ENCODE results near the gene GOSR1.
"Not testable (repeated sequence)": the region's sequence is repeated elsewhere in the genome, so short reads cannot be mapped to it uniquely, and the experiment has no call there.

The GOSR1 gene
- long read RNA-seq, donor 1, full-length matches to known transcripts = 12 of 12 reads
- long read RNA-seq, donor 1, partial matches to known transcripts = 0 of 12 reads
- long read RNA-seq, donor 1, other reads (novel, unspliced or antisense) = 0 of 12 reads
- long read RNA-seq, donor 2, full-length matches to known transcripts = 7 of 7 reads
- long read RNA-seq, donor 2, partial matches to known transcripts = 0 of 7 reads
- long read RNA-seq, donor 2, other reads (novel, unspliced or antisense) = 0 of 7 reads
- long read RNA-seq, donor 3, full-length matches to known transcripts = 20 of 20 reads
- long read RNA-seq, donor 3, partial matches to known transcripts = 0 of 20 reads
- long read RNA-seq, donor 3, other reads (novel, unspliced or antisense) = 0 of 20 reads
- long read RNA-seq, donor 4, full-length matches to known transcripts = 17 of 17 reads
- long read RNA-seq, donor 4, partial matches to known transcripts = 0 of 17 reads
- long read RNA-seq, donor 4, other reads (novel, unspliced or antisense) = 0 of 17 reads
- long read RNA-seq, donor 5, full-length matches to known transcripts = 16 of 40 reads
- long read RNA-seq, donor 5, partial matches to known transcripts = 24 of 40 reads
- long read RNA-seq, donor 5, other reads (novel, unspliced or antisense) = 0 of 40 reads
- long read RNA-seq, donor 6, full-length matches to known transcripts = 16 of 28 reads
- long read RNA-seq, donor 6, partial matches to known transcripts = 12 of 28 reads
- long read RNA-seq, donor 6, other reads (novel, unspliced or antisense) = 0 of 28 reads
- long read RNA-seq, donor 7 = 0 reads
- long read RNA-seq, donor 8, full-length matches to known transcripts = 21 of 33 reads
- long read RNA-seq, donor 8, partial matches to known transcripts = 12 of 33 reads
- long read RNA-seq, donor 8, other reads (novel, unspliced or antisense) = 0 of 33 reads

DNA sequence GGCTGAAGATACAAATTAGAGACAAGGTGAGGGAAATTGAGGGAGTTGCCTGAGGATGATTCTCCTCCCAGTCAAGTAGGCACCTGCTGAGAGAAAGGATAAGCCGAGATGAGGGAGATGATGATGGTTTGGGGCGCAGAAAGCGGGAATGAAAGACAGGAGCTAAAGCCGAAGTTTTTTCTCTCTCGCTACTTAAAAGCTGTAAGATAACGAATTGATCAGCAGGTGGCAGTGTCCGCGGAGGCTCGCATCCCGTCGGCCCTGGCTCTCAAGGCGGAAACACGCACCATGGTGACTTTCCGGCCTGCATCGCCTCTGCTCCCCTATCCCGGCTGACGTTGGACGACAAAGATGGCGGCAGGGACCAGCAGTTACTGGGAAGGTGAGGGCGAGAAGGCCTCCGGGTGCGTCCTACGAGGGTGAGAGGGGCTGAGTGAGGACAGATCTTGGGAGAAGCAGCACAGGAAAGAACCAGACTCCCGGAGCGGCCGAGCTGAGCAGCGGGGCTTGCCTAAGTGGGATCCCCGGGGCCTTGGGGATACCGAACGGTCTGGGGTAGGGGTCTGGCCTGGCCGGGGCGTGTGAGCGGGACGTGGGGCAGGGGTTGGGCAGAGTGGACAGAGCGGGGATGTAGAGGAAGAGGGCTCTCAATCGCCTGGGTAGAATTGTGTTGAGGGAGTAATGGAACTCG lies at the start of gene GOSR1:
TSS of gene GOSR1 (plus strand) at position 326 of the 691 bp plus-strand sequence. CDS start at position 352, 26 bp downstream.
- DNase-seq = peak; percentile 84

DNA sequence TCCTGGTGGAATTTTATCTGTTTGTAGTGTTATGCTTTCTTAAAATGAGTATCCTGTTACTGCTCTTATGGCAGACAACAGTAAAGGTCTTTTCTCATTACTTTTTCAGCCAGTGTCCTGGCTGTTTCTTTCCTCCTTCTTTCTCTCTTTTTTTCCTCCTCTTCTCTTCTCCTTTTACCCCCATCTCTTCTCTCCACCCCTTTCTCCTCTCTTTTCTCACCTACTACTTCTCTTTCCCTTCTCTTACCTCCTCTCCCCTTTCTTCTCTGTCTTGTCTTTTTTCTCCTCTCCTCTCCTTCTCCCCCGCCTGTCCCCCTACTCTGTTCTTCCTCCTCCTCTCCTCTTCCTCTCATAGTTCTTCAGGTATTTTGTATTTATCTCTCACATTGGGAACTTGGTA lies 49.6 kb upstream of the GOSR1 start:
- DNase-seq = no peak

DNA sequence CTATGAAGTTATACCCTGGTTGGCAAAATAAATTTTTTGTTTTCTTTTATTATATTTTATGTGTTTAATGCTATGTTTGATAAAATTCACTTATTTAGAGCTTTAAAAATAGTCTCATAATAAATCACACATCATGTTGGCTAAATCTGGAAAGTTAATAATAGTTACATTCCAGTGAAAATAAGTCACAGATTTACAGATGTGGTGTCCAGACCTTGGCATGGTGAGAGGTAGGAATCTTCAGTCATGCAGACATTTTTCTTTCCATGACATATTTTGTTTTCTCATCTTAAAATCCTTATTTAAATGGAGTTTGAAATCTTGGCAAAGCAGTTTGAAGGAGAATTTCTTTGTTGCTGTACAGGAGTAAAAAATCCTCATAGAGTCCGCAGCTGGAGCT lies 48.1 kb upstream of the GOSR1 start:
- DNase-seq = no peak

DNA sequence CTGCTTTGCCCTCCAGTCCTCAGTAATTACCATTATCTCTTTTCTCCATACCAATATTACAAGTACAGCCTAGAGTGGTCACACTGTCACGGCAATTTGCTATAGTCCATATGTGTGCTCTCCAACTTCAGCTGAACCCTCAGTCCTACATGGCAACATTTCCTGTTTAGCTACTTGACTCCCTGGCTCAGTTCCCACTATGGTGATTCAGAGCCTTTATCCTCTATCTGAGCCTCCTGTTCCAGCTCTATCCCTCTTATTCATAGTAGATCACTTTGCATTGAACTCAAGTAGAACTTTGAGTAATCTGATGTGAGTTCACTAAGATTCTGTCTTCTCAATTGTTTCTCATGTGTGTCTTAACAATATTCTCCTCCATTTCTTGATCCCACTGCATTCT lies 43.7 kb upstream of the GOSR1 start:
- no peak for DNase-seq

DNA sequence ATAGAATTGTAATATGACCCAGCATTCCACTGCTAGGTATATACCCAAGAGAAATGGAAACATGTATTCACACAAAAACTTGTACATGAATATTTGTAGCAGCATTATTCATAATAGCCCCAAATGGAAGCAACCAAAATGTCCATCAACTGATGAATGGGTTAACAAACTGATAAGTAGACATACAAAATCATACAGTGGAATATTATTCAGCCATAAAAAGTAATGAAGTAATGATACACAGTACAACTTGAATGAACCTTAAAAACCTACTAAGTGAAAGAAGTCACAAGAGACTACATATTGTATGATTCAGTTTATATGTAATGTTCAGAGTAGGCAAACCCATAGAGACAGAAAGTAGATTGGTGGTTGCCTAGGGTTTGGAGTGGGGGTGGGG lies 40.5 kb upstream of the GOSR1 start:
- no peak for DNase-seq

DNA sequence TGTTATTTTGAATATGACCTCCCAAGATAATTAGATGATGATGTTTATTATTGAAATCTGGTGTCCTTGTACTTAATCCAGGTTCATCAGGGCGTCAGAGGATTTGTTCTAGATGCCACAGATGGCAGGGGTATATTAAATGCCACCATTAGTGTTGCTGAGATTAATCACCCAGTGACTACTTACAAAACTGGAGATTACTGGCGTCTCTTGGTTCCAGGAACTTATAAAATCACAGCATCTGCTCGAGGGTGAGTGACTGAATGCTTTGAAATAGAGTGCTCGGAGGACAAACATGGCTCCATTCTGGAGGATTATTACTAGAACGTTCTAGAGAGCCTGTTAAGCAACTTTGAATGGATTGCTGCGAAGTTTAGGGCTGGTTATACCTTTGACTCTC lies 33.5 kb upstream of the GOSR1 start:
- DNase-seq = no peak

DNA sequence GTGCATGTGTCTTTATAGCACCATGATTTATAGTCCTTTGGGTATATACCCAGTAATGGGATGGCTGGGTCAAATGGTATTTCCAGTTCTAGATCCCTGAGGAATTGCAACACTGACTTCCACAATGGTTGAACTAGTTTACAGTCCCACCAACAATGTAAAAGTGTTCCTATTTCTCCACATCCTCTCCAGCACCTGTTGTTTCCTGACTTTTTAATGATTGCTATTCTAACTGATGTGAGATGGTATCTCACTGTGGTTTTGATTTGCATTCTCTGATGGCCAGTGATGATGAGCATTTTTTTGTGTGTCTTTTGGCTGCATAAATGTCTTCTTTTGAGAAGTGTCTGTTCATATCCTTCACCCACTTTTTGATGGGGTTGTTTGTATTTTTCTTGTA lies 30.6 kb upstream of the GOSR1 start:
- not testable (repeated sequence) for DNase-seq

DNA sequence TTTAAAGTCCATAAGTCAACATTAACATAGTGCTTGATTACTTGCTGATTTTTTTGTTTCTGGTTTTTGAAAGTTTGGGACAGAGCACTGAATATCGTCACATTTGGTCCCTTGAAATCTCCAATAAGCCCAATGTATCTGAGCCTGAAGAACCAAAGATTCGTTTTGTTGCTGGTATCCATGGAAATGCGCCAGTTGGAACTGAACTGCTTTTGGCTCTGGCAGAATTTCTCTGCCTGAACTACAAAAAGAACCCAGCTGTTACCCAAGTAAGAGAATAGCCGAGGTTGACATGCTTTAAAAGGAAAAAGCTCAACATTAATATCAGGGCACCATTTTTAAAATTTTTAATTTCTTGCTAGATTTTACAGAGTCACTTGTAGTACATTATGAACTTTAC lies 27.7 kb upstream of the GOSR1 start:
- DNase-seq = no peak

DNA sequence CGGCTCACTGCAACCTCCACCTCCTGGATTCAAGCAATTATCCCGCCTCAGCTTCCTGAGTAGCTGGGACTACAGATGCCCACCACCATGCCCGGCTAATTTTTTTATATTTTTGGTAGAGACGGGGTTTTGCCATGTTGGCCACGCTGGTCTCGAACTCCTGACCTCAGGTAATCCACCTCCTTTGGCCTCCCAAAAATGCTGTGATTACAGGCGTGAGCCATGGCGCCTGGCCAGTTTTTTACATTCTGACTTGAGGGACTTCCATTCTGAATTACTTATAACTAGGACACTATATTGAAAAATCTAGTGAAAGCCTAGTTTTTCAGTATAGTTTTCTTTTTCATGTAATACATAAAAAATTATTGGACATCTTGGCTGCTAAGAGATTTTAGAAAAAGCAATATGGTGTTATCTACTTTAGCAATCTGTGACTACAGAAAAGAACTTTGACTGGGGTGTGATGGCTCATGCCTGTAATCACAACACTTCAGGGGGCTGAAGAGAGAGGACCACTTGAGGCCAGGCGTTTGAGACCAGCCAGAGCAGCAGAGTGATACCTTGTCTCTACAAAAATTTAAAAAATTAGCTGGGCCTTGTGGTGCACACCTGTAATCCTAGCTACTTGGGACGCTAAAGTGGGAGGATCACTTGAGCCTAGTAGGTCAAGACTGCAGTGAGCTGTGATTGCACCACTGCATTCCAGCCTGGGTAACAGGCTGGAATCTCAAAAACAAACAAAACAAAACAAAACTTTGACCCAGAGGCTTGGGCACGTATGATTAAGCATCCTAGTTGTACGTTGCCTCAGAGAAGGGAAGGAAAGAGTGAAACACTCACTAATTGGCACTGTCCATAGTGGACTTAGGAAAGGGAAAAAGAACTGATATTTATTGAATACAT lies 26.8 kb upstream of the GOSR1 start:
- DNase-seq = no peak

DNA sequence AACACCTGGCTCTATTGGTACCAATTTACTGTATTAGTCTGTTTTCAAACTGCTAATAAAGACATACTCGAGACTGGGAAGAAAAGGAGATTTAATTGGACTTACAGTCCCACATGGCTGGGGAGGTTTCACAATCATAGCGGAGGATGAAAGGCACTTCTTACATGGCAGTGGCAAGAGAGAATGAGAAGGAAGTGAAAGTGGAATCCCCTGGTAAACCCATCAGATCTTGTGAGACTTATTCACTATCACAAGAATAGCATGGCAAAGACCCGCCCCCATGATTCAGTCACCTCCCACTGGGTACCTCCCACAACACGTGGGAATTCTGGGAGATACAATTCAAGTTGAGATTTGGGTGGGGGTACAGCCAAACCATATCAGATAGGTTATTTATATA lies 22.6 kb upstream of the GOSR1 start:
- no peak for DNase-seq

DNA sequence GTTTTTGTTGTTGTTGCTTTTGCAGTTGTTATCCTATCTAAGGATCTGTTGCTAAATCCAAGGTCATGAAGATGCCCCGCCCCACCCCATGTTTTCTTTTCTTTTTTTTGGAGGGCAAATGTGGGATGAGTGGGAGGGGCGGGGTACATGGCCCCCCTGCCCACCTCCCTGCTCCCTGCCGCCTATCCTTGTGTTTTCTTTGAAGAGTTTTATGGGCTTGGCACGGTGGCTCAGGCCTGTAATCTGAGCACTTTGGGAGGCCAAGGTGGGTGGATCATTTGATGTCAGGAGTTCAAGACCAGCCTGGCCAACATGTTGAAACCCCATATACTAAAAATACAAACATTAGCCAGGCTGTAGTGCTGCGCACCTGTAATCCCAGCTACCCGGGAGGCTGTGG lies 18.8 kb upstream of the GOSR1 start:
- DNase-seq = no peak

DNA sequence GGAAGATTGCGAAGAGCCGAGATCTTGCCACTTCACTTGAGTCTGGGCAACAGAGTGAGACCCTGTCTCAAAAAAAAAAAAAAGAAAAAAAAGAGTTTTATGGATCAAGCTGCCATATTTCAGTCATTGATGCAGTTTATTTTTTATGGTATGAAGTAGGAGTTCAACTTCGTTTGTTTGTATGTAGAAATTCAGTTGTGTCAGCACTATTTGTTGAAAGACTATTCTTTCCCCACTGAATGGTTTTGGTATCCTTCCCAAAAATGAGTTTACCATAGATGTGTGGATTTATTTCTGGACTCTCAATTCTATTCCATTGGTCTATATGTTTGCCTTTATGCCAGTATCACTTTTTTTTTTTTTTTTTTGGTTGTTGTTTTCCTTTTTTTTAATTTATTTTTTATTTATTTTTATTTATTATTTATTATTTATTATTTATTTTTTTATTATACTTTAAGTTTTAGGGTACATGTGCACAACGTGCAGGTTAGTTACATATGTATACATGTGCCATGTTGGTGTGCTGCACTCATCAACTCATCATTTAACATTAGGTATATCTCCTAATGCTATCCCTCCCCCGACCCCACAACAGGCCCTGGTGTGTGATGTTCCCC lies 18.3 kb upstream of the GOSR1 start:
- not testable (repeated sequence) for DNase-seq

DNA sequence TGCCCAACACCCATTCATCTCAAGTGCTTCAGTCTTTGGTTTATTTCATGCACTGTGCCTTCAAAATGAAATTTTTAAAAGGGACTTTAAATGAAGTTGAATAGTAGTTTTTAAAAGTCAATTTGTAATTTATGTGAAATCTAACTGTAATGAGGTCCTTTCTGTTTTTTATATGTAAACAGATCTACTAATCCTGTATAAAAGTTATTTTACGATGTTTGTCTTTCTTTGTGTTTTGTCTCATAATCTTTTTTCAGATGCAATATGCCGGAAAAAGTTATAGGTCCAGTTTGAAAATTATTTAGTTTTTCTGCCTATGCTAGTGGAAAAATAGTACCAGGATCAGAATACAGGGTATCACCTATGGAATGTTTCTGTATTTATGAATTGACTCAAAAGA lies 8.7 kb upstream of the GOSR1 start:
- DNase-seq = no peak

DNA sequence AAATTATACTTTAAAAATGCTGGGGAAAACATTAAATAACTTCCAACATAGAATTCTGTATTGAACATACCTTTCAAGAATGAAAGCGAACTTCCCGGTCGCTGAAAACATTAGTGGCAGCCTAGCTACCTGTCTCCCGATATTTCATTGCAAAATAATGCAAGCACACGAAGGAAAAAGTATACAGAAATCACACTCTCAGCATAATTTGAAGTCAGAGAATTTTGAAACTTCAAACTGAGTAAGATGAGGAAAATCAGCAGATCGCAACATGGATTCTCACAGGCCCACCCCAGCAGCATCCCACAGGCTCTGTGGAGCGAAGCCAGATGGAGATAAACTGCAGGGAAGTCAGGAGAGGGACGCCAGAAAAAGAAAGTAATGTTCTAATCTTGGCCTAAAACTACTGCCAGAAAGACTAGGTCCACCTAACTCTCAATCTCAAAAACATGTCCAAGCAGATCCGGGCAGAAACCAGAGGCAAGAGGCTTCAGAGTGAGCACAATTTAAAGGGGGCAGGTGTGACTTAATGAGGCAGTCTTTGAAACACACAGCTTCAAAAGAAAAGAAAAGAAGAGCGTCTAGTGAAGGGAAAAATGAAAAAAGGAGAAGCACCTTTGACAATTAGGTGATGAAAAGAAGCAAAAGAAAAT lies 4.8 kb upstream of the GOSR1 start:
- no peak for DNase-seq

DNA sequence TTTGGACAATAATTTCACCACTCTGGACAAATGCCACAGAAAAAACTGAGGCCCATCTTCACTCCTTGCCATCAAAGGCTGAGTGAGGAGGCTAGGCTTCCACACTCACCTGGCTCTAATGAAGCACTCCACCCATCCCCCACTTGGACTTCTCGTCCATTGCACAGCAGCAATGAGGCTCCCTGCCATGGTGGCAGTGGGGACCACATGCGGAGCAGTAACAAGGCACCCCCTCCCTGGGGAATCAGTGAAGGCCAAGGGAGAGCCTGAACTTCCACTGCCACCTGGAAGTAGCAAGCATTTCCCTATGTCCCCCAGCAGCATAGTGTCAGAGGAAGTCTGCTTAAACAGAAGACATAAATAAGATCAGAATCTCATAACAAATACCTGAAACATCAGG lies 2.0 kb upstream of the GOSR1 start:
- no peak for DNase-seq

DNA sequence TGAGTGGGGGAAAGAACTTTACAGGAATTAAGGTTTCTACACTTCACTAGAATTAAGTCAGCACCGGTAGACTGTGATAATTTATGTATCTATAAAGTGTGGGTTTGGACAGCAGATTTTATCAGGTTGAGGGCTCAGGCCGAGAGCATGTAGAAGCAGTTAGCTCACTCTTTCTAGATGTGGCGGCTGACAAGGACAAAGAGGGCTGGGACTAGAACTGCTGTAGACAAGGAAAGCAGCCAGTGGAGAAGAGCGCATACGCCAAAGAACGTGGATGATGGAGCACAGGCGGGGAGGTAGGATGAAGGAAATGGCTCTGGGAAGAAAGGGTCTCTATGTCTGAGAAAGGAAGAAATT lies 504 bp upstream of the GOSR1 start:
- no peak for DNase-seq

DNA sequence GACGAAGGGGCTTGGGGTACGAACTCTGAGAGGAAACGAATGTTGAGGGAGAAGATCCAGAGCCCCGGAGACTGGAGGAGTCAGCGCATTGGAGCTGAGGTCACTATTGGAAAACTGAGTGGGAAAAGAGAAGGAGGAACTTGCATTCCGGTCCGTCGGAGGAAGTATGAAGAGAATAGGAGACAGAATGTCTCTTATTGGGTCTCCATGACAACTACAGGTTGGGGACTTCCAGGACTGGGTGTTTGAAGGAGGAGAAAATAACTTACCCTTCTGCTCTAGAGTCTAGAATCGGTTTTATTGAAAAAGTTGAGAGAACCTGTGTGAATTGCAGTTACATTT lies 537 bp downstream of the GOSR1 start:
- no peak for DNase-seq

DNA sequence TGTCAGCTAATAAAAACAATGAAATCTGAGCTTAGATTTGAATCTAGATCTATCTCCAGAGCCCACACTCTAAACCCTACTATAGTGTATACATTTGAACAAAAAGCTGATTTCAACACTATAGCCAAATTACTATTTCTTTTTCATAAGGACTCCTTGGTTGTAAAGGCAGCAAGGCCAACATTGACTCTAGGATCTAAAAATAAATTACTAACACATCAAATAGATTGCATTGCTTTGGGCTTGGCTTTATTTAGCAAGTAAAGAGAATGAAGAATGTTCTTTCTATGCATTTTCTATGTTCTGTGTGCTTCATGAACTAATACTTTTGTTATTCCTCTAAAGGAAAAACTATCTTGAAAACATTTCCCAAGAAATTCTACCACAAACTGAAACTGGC lies 5.3 kb downstream of the GOSR1 start:
- DNase-seq = no peak

DNA sequence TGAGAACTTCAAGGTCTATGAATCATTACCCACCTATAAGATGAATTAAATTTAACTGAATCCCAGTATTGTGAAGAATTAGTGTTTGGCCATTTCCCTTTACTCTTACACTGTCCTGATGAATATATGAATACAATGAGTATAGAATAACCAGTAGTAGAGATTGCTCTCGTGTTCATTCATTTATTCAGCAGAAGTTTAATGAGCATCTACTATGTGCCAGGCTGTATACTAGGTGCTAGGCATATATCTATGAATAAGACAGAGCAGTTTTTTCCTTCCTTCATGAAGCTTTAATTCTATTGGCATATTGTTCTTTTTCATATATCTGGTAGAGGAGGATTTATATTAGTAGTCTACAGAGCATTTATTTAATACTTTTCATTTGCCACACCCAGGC lies 6.0 kb downstream of the GOSR1 start:
- no peak for DNase-seq

DNA sequence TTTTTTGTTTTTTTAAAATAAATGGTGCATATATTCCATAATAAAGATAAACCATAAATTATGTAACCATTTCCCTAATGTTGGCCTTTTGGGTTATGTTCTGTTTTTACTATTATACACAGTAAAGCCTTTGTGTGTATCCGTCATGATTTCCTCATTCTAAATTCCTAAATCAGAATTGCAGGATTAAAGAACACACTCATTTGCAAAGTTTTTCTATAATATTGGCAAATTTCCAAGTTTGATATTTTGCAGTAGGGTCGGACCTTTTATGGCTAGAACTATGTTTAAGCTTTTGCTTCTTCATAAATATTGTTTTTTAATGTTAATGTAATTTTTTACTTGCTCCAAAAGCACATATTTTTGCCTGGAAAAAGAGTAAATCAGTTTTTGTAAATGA lies 16.6 kb downstream of the GOSR1 start:
- DNase-seq = no peak

DNA sequence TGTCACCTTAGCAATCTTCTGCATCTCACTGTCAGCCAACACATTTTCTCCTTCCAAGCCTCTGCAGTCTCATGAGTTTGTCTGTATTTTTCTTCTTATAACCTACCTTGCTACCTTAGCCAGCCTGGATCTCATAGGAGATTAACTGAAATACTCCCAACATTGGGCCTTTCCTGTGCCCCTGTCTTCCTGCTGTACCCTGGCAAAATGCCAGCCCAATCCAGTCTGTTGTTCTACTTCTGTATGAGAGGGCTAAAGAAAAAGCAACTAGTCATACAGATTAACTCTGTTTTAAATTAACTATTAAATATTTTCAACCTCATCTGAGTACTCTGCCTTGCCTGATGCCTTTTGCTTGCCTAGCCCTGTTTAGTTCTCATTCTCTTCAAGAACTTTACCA lies 18.4 kb downstream of the GOSR1 start:
- DNase-seq = no peak

All from right kidney (tissue), 9 donors.